ENCODE measurements around the gene ZNF483.
"Not testable (repeated sequence)": the region's sequence is repeated elsewhere in the genome, so short reads cannot be mapped to it uniquely, and the experiment has no call there.

- TF ChIP-seq CTCF, POLR2A, EP300 (IDR thresholded peaks at IDR 0.05): not testable (repeated sequence)
Measured at GRCh38 chr9:111568127-111568526, 43.1 kb downstream of the ZNF483 start.
